ENCODE results near the gene SCYL2.

The SCYL2 gene

DNA sequence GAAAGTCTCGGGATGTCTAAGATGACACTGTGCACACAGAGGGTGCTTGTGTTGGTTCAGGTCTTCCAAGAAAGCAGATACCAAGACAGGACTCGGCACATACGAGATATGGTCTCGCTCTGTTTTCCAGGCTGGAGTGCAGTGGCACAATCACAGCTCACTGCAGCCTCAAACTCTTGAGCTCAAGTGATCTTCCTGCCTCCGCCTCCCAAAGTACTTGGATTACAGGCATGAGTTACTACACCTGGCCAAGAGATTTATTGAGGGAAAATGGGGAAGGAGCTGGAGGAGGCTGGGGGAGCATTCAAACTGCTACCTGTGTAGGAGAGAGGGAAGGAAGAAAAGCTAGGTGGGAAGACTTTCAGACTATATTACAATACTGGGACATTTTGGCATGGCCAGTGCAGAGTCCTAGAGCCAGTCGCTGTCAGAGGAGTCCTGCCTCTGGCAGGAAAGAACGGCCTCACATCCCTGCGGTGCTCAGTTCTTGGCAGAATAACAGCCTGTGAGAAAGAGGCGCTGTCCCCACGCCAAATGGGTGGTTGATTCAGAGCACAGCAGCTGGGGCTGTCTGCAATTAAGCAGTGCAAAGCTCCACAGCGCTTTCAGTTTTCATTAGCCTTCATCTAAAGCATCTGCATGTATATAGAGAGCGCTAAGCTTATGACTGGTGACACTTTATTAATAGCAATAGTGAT, 108.2 kb downstream of the SCYL2 start:
- no peak for DNase-seq (ENCODE audit: low read depth)
- TF ChIP-seq, protein P1, sequence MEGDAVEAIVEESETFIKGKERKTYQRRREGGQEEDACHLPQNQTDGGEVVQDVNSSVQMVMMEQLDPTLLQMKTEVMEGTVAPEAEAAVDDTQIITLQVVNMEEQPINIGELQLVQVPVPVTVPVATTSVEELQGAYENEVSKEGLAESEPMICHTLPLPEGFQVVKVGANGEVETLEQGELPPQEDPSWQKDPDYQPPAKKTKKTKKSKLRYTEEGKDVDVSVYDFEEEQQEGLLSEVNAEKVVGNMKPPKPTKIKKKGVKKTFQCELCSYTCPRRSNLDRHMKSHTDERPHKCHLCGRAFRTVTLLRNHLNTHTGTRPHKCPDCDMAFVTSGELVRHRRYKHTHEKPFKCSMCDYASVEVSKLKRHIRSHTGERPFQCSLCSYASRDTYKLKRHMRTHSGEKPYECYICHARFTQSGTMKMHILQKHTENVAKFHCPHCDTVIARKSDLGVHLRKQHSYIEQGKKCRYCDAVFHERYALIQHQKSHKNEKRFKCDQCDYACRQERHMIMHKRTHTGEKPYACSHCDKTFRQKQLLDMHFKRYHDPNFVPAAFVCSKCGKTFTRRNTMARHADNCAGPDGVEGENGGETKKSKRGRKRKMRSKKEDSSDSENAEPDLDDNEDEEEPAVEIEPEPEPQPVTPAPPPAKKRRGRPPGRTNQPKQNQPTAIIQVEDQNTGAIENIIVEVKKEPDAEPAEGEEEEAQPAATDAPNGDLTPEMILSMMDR (IDR thresholded peaks at IDR 0.05; ENCODE audit: control insufficient read depth, extremely low read depth, insufficient read depth), result no peak
- H3K4me3 ChIP-seq (ENCODE audit: low read depth, low read length), result no peak overlapping the region

DNA sequence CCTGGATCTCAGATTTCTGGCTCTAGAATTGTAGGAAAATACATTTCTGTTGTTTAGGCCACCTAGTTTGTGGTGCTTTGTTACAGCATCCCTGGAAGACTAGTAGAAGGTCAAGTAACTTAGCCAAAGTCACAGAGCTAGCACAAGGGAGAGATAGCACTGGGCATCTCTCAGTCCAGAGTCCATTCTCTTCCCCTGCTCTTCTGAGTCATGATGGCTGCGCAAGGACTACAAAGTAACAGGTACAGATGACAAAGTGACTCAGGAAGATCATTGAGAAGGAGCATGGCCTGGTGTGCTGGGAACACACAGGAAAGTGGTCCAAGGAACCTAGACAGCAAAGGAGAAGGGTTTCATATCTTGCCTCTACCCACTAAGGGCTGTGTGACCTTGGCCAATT, 109.2 kb downstream of the SCYL2 start:
- DNase-seq (ENCODE audit: low read depth), result no peak
- TF ChIP-seq, protein P1 (IDR thresholded peaks at IDR 0.05; ENCODE audit: control insufficient read depth, extremely low read depth, insufficient read depth), result no peak

DNA sequence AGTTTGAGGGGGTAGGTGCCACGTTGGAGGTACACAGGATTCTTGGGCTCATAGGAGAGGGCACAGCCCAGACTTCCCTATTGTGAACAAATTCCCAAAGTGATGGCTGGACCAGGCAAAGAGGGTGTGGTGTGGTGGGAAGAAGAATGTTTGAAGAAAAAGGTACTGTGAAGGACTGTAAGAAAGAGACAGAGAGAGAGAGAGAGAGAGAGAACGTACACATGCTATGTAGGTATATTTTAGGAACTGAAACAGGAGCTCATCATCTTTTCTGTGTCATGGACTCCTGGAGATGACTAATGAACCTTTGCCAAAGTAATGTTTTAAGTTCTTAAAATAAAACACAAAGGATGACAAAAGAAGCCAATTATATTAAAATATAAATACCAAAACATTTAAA, 114.4 kb downstream of the SCYL2 start:
- H3K4me3 ChIP-seq (ENCODE audit: low read depth, low read length), result no peak overlapping the region
- DNase-seq (ENCODE audit: low read depth), result no peak
- TF ChIP-seq, protein P1 (IDR thresholded peaks at IDR 0.05; ENCODE audit: control insufficient read depth, extremely low read depth, insufficient read depth), result no peak

More for the DNA sequence above, 109.2 kb downstream of the SCYL2 start:
- H3K4me3 ChIP-seq (ENCODE audit: low read depth, low read length), result no peak overlapping the region

DNA sequence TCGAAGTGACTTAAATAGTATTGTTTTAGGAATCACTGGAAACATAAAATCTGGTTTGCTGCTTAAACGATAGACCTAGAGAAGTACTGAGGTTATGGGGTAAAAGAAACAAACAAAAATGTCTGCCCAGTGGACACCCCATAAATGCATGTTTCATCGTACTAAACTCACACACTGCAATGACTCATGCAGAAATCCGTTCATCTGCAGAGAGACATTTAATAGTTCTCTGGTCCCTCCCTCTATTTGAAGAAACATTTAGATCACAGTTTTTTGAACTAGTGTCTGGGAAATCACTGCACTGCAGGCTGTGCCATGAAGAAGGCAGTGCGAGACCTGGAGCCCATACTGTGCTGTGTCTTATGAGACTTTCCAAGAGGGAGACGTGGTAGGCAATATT, 115.4 kb downstream of the SCYL2 start:
- no peak overlapping the region for H3K4me3 ChIP-seq (ENCODE audit: low read depth, low read length)
- TF ChIP-seq, protein P1 (IDR thresholded peaks at IDR 0.05; ENCODE audit: control insufficient read depth, extremely low read depth, insufficient read depth), result no peak
- no peak for DNase-seq (ENCODE audit: low read depth)

DNA sequence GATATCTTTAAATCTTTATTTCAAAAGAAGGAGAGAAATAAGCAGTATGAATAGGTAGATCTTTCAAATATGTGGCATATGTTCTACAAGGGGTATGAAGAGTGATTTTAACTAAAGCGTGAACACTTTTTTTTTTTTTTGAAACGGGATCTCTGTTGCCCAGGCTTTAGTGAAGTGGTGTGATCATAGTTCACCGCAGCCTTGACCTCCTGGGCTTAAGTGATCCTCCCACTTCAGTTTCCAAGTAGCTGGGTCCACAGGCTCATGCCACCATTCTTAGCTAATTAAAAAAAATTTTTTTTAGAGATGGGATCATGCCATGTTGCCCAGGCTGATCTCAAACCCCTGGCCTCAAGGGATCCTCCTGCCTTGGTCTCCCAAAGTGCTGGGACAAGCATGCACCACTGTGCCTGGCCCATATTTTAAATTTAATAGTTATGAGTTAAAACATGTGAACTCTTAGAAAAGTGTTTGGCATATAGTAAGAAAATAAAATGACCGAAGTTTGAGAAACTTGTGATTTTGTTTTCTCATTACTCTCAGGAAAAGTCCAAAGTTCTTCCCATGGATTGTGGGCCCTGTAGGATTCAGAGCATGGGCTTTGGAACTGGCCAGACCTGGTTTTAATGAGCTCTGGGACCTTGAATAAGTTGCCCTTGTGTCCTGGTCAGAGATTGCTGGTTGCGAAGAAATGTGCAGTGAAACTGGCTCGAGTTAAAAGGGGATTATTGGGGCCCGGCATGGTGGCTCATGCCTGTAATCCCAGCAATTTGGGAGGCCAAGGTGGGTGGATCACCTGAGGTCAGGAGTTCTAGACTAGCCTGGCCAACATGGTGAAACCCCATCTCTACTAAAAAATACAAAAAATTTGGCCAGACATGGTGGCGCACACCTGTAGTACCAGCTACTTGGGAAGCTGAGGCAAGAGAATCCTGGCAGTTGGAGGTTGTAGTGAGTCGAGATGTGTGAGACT, 116.9 kb downstream of the SCYL2 start:
- TF ChIP-seq, protein P1 (IDR thresholded peaks at IDR 0.05; ENCODE audit: control insufficient read depth, extremely low read depth, insufficient read depth), result no peak
- H3K4me3 ChIP-seq (ENCODE audit: low read depth, low read length), result no peak overlapping the region

DNA sequence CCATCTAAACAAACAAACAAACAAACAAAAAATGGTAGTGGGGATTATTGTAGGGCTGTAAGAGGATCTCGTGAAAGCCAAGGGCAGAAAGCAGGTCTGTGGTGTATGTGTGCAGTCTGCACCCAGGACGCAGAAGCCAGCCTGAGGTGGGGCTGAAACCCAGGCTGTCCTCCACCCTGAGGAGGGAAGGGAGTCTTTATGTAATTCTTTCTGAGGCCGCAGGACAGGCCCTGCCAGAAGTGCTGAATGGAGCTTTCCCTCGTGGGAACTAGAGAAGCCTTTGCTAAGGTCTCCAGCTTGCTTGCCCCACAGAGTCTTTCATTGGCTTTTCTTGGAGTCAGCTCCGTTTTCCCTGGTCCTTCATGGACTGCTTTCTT, 117.6 kb downstream of the SCYL2 start:
- no peak overlapping the region for H3K4me3 ChIP-seq (ENCODE audit: low read depth, low read length)
- DNase-seq (ENCODE audit: low read depth), result no peak
- TF ChIP-seq, protein P1 (IDR thresholded peaks at IDR 0.05; ENCODE audit: control insufficient read depth, extremely low read depth, insufficient read depth), result no peak

More for the DNA sequence above, 116.9 kb downstream of the SCYL2 start:
- no peak for DNase-seq (ENCODE audit: low read depth)

All from LNCaP clone FGC (cell line).